ENCODE results near the gene USP54. TPM values are rescaled to one million over a fixed set of nuclear protein-coding genes. Genes with fewer than 3 reads are reported as not detected.

The USP54 gene
- total and polyA plus RNA-seq, 2 of the 13 experiments (the other 11 are each of a cell fraction or from before 2014, with no cell fraction given), result 18.1 to 25.0 TPM

DNA sequence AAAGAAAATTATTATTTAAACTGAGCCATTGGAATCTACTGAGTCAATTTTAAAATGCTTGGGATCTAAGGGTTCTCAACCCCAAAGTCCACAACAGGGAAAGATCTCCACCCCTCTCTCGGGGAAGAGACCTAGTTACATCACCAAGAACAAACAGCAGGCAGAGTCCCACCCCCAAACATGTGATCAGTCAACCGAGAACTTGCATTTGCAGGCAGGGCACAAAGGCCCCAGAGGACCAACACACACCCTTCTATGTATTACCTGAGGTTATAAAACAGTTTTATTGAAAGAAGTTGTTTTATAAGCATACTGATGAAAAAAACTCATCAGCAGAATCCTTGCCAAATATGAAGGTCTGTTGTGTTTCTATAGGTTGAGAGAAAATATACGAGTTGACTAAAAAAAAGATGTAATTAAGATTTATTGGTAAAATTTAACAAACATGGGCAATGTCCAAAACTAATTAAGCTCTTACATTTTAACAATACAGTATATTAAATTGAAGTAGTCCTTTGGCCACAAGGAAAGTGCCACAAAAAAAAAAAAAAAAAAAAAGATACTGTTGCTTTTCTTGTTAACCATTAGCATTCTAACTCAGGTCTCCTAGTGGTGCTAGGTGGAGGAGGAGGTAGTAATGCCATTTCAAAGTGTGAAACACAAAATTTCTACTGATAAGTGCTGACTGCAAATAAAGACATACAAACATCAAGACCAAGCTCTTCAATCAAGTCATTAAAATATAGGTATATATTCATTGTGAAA lies 975 bp upstream of the USP54 start (continued):
- TF ChIP-seq, protein P1, sequence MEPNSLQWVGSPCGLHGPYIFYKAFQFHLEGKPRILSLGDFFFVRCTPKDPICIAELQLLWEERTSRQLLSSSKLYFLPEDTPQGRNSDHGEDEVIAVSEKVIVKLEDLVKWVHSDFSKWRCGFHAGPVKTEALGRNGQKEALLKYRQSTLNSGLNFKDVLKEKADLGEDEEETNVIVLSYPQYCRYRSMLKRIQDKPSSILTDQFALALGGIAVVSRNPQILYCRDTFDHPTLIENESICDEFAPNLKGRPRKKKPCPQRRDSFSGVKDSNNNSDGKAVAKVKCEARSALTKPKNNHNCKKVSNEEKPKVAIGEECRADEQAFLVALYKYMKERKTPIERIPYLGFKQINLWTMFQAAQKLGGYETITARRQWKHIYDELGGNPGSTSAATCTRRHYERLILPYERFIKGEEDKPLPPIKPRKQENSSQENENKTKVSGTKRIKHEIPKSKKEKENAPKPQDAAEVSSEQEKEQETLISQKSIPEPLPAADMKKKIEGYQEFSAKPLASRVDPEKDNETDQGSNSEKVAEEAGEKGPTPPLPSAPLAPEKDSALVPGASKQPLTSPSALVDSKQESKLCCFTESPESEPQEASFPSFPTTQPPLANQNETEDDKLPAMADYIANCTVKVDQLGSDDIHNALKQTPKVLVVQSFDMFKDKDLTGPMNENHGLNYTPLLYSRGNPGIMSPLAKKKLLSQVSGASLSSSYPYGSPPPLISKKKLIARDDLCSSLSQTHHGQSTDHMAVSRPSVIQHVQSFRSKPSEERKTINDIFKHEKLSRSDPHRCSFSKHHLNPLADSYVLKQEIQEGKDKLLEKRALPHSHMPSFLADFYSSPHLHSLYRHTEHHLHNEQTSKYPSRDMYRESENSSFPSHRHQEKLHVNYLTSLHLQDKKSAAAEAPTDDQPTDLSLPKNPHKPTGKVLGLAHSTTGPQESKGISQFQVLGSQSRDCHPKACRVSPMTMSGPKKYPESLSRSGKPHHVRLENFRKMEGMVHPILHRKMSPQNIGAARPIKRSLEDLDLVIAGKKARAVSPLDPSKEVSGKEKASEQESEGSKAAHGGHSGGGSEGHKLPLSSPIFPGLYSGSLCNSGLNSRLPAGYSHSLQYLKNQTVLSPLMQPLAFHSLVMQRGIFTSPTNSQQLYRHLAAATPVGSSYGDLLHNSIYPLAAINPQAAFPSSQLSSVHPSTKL (CRISPR knock-in tag; IDR thresholded peaks at IDR 0.05), result peak; percentile 93
- TF ChIP-seq PRMT3 (CRISPR knock-in tag; IDR thresholded peaks at IDR 0.05; ENCODE audit: borderline replicate concordance, low read depth) (no peak), LBX2 (CRISPR knock-in tag; IDR thresholded peaks at IDR 0.05; ENCODE audit: borderline replicate concordance) (no peak), ISL2 (CRISPR knock-in tag; IDR thresholded peaks at IDR 0.05) (peak; percentile 60; the same call in 1 of the 2 replicates), SALL1 (CRISPR knock-in tag; IDR thresholded peaks at IDR 0.05) (peak; percentile 79), RFX3 (CRISPR knock-in tag; IDR thresholded peaks at IDR 0.05) (no peak), CEBPB (IDR thresholded peaks at IDR 0.05; ENCODE audit: borderline replicate concordance, low read depth, low read length) (peak; percentile 54; the same call in 1 of the 2 replicates), SIX1 (CRISPR knock-in tag; IDR thresholded peaks at IDR 0.05; ENCODE audit: borderline replicate concordance) (peak; percentile 40; the same call in 1 of the 2 replicates), ZNF816 (CRISPR knock-in tag; IDR thresholded peaks at IDR 0.05; ENCODE audit: borderline replicate concordance) (peak; percentile 76; the same call in 1 of the 2 replicates), HDAC1 (CRISPR knock-in tag; IDR thresholded peaks at IDR 0.05) (peak; percentile 72), FOXJ3 (CRISPR knock-in tag; IDR thresholded peaks at IDR 0.05; ENCODE audit: borderline replicate concordance) (peak; percentile 34; the same call in 1 of the 2 replicates), CREM (IDR thresholded peaks at IDR 0.05) (peak; percentile 62; the same call in 1 of the 2 replicates), CREM (CRISPR knock-in tag; IDR thresholded peaks at IDR 0.05) (no peak), THAP9 (CRISPR knock-in tag; IDR thresholded peaks at IDR 0.05; ENCODE audit: borderline replicate concordance) (no peak), MXI1 (IDR thresholded peaks at IDR 0.05; ENCODE audit: borderline replicate concordance, low read depth, low read length) (0 out of 3 replicates have a peak, but pooled peaks have one; percentile 8), ZSCAN20 (CRISPR knock-in tag; IDR thresholded peaks at IDR 0.05; ENCODE audit: borderline replicate concordance) (no peak), ETV6 (CRISPR knock-in tag; conservative IDR thresholded peaks at IDR 0.05) (no peak), RXRA (CRISPR knock-in tag; IDR thresholded peaks at IDR 0.05) (peak; percentile 28; the same call in 1 of the 2 replicates), CEBPG (CRISPR knock-in tag; IDR thresholded peaks at IDR 0.05) (peak; percentile 85)
- TF ChIP-seq, protein P2, sequence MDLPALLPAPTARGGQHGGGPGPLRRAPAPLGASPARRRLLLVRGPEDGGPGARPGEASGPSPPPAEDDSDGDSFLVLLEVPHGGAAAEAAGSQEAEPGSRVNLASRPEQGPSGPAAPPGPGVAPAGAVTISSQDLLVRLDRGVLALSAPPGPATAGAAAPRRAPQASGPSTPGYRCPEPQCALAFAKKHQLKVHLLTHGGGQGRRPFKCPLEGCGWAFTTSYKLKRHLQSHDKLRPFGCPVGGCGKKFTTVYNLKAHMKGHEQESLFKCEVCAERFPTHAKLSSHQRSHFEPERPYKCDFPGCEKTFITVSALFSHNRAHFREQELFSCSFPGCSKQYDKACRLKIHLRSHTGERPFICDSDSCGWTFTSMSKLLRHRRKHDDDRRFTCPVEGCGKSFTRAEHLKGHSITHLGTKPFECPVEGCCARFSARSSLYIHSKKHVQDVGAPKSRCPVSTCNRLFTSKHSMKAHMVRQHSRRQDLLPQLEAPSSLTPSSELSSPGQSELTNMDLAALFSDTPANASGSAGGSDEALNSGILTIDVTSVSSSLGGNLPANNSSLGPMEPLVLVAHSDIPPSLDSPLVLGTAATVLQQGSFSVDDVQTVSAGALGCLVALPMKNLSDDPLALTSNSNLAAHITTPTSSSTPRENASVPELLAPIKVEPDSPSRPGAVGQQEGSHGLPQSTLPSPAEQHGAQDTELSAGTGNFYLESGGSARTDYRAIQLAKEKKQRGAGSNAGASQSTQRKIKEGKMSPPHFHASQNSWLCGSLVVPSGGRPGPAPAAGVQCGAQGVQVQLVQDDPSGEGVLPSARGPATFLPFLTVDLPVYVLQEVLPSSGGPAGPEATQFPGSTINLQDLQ (CRISPR knock-in tag; IDR thresholded peaks at IDR 0.05), result no peak
